GM18505 (cell line): ENCODE data around the gene RPLP1.

Experiments
- ATAC-seq: cut with Tn5 transposase; IDR thresholded peaks from one replicate; pipeline ENCODE4 v1.9.1; 2021; ENCODE audit not compliant: unreplicated experiment
- POLR2A ChIP-seq: IDR thresholded peaks from 4 replicates; pipeline ENCODE4 v1.6.1; 2011; ENCODE audit warnings: borderline replicate concordance; ENCODE audit not compliant: insufficient read depth, insufficient read length; ENCODE audit errors: extremely low read depth

RPLP1 gene

GRCh38 chr15:69500339-69500738 is 47.7 kb downstream of the RPLP1 start:
- no peak for ATAC-seq
- TF ChIP-seq POLR2A: no peak

GRCh38 chr15:69501456-69501855 is 48.8 kb downstream of the RPLP1 start:
- TF ChIP-seq POLR2A: no peak
- no peak for ATAC-seq

- no peak for TF ChIP-seq POLR2A
- ATAC-seq: no peak
Measured at GRCh38 chr15:69502470-69503045, 49.9 kb downstream of the RPLP1 start.

- no peak for TF ChIP-seq POLR2A
- no peak for ATAC-seq
Measured at GRCh38 chr15:69504352-69505040, 51.9 kb downstream of the RPLP1 start.
